SK-N-SH (cell line): ENCODE results near the gene UBR3. TPM values are rescaled to one million over a fixed set of nuclear protein-coding genes. Genes with fewer than 3 reads are reported as not detected.

ENCODE experiments used
- CTCF ChIA-PET: fragments of 300-600, 350-600 bp; formaldehyde crosslinking; extraction: SDS; loops from one replicate; lab custom pipeline; 2021; lab: Yijun Ruan, JAX
- POLR2A ChIA-PET: fragments of 350-600 bp; sonication (Branson Sonifier 250); formaldehyde crosslinking; extraction: SDS; loops from one replicate; lab custom pipeline; 2020; ENCODE audit warnings: antibody characterized with exemption, inconsistent platforms; lab: Yijun Ruan, JAX
- DNase-seq: peaks from one replicate; pipeline ENCODE4 v3.0.0; 2012
- H2AFZ ChIP-seq: fragments of 200-600 bp; sonication (generic); 2 replicates; pipeline ENCODE4 v1.8.1; 2016; ENCODE audit warnings: antibody characterized with exemption, mild to moderate bottlenecking, low read depth
- H3F3A ChIP-seq: fragments of 200-600 bp; sonication (generic); replicated peaks from 2 replicates; pipeline ENCODE3; 2016; ENCODE audit warnings: antibody characterized with exemption, mild to moderate bottlenecking; ENCODE audit not compliant: insufficient read depth
- H3K27ac ChIP-seq, 2 experiments: fragments of 200-500 bp in 1 of 2; fragments of 200-600 bp in 1 of 2; sonication (Bioruptor generic) in 1 of 2; sonication (generic), shearing (Covaris generic) in 1 of 2; 2 replicates each; pipeline versions ENCODE4 v1.5.1 to v1.6.1; 2014 to 2016; ENCODE audit warnings: low read depth in 2 of 2, inconsistent platforms in 1 of 2, low read length in 1 of 2, mild to moderate bottlenecking in 1 of 2, mixed read lengths in 1 of 2
- H3K27me3 ChIP-seq: fragments of 200-600 bp; sonication (generic), shearing (Covaris generic); 2 replicates; pipeline ENCODE4 v1.6.1; 2016; ENCODE audit warnings: mixed run types; ENCODE audit not compliant: insufficient read depth
- H3K36me3 ChIP-seq, 2 experiments: fragments of 200-500 bp in 1 of 2; fragments of 200-600 bp in 1 of 2; sonication (Bioruptor generic) in 1 of 2; sonication (generic) in 1 of 2; replicated peaks in 1 of 2; 2 replicates each; pipeline versions ENCODE3 to v1.5.1; 2014 to 2016; ENCODE audit warnings: low read length in 1 of 2, mild to moderate bottlenecking in 1 of 2; ENCODE audit not compliant: insufficient read depth in 2 of 2, control insufficient read depth in 1 of 2
- H3K4me1 ChIP-seq, 2 experiments: fragments of 200-500 bp in 1 of 2; fragments of 200-600 bp in 1 of 2; sonication (Bioruptor generic) in 1 of 2; sonication (generic), shearing (Covaris generic) in 1 of 2; 2 replicates each; pipeline versions ENCODE4 v1.5.1 to v1.6.1; 2014 to 2016; ENCODE audit warnings: low read depth in 1 of 2, low read length in 1 of 2, mixed run types in 1 of 2; ENCODE audit not compliant: insufficient read depth in 2 of 2, control insufficient read depth in 1 of 2
- H3K4me2 ChIP-seq: fragments of 200-600 bp; sonication (generic), shearing (Covaris generic); 2 replicates; pipeline ENCODE4 v1.6.1; 2017; ENCODE audit warnings: mixed run types
- H3K4me3 ChIP-seq, 2 experiments: fragments of 200-500 bp in 1 of 2; fragments of 200-600 bp in 1 of 2; sonication (Bioruptor generic) in 1 of 2; sonication (generic), shearing (Covaris generic) in 1 of 2; 2 replicates each; pipeline versions ENCODE4 v1.5.1 to v1.8.1; 2014 to 2016; ENCODE audit warnings: low read depth in 2 of 2, inconsistent platforms in 1 of 2, low read length in 1 of 2, mild to moderate bottlenecking in 1 of 2, mixed read lengths in 1 of 2, moderate library complexity in 1 of 2
- H3K79me2 ChIP-seq: fragments of 200-600 bp; sonication (generic); 2 replicates; pipeline ENCODE4 v1.8.1; 2017; ENCODE audit warnings: mild to moderate bottlenecking; ENCODE audit not compliant: insufficient read depth
- H3K9ac ChIP-seq: fragments of 200-600 bp; sonication (generic); 2 replicates; pipeline ENCODE4 v1.6.1; 2017; ENCODE audit warnings: mixed run types
- H3K9me2 ChIP-seq: fragments of 200-600 bp; sonication (generic); 2 replicates; pipeline ENCODE4 v1.6.1; 2017; ENCODE audit warnings: mixed run types
- H3K9me3 ChIP-seq: fragments of 200-600 bp; sonication (generic); 2 replicates; pipeline ENCODE4 v1.6.1; 2017; ENCODE audit warnings: mixed run types, mild to moderate bottlenecking, moderate library complexity
- H4K20me1 ChIP-seq: fragments of 200-600 bp; sonication (generic); 2 replicates; pipeline ENCODE4 v1.6.1; 2017; ENCODE audit warnings: mild to moderate bottlenecking, mixed run types; ENCODE audit not compliant: insufficient read depth
- CTCF ChIP-seq: fragments of 200-600 bp; sonication (generic); IDR thresholded peaks from 2 replicates; pipeline ENCODE4 v1.6.1; 2017; ENCODE audit warnings: antibody characterized with exemption, mild to moderate bottlenecking, moderate library complexity
- EP300 ChIP-seq, 2 experiments: IDR thresholded peaks; 2 replicates each; pipeline versions ENCODE4 v1.4.0 to v1.6.1; 2012; ENCODE audit warnings: borderline replicate concordance in 1 of 2, low read depth in 1 of 2, low read length in 1 of 2
- EZH2phosphoT487 ChIP-seq: fragments of 200-600 bp; sonication (generic); IDR thresholded peaks from 2 replicates; pipeline ENCODE4 v1.6.1; 2017; ENCODE audit warnings: low read depth, mixed run types, mild to moderate bottlenecking, antibody characterized with exemption, moderate library complexity, borderline replicate concordance
- FOSL2 ChIP-seq: IDR thresholded peaks from 2 replicates; pipeline ENCODE4 v1.4.0; 2012; ENCODE audit warnings: low read depth, mild to moderate bottlenecking, moderate library complexity, borderline replicate concordance
- FOXM1 ChIP-seq: IDR thresholded peaks from 2 replicates; pipeline ENCODE4 v1.4.0; 2012; ENCODE audit warnings: low read depth, mild to moderate bottlenecking
- GABPA ChIP-seq: IDR thresholded peaks from 2 replicates; pipeline ENCODE4 v1.4.0; 2012; ENCODE audit warnings: low read depth, mild to moderate bottlenecking
- GATA2 ChIP-seq: sonication (generic); formaldehyde crosslinking; IDR thresholded peaks from 2 replicates; pipeline ENCODE4 v1.5.0; 2020; ENCODE audit warnings: mild to moderate bottlenecking, missing genetic modification reagents
- MAX ChIP-seq: IDR thresholded peaks from 2 replicates; pipeline ENCODE4 v1.4.0; 2012; ENCODE audit warnings: low read depth
- MXI1 ChIP-seq: IDR thresholded peaks from 2 replicates; pipeline ENCODE4 v1.6.1; 2012; ENCODE audit warnings: mild to moderate bottlenecking, low read depth, low read length, improper control_type of control experiment
- NFIC ChIP-seq: IDR thresholded peaks from 2 replicates; pipeline ENCODE4 v1.4.0; 2012; ENCODE audit warnings: borderline replicate concordance
- RAD21 ChIP-seq: IDR thresholded peaks from 2 replicates; pipeline ENCODE4 v1.6.1; 2012; ENCODE audit warnings: mild to moderate bottlenecking, low read length
- RCOR1 ChIP-seq: fragments of 150-350 bp; IDR thresholded peaks from 2 replicates; pipeline ENCODE4 v1.6.1; 2017; ENCODE audit warnings: antibody characterized with exemption, low read length
- RFX5 ChIP-seq: IDR thresholded peaks from 2 replicates; pipeline ENCODE4 v1.6.1; 2012; ENCODE audit warnings: mild to moderate bottlenecking, improper control_type of control experiment, low read length
- RXRA ChIP-seq: IDR thresholded peaks from 2 replicates; pipeline ENCODE4 v1.4.0; 2012; ENCODE audit warnings: low read depth, mild to moderate bottlenecking, borderline replicate concordance
- TCF12 ChIP-seq: IDR thresholded peaks from 2 replicates; pipeline ENCODE4 v1.4.0; 2012
- TEAD4 ChIP-seq: IDR thresholded peaks from 2 replicates; pipeline ENCODE4 v1.4.0; 2012; ENCODE audit warnings: mild to moderate bottlenecking, borderline replicate concordance; ENCODE audit not compliant: insufficient read depth
- USF1 ChIP-seq: IDR thresholded peaks from 2 replicates; pipeline ENCODE4 v1.4.0; 2012; ENCODE audit warnings: low read depth, borderline replicate concordance
- USF2 ChIP-seq: fragments of 150-350 bp; IDR thresholded peaks from 2 replicates; pipeline ENCODE4 v1.6.1; 2017; ENCODE audit warnings: antibody characterized with exemption, low read length, low read depth, borderline replicate concordance
- WGBS: methylation state at CpG from one replicate; pipeline ENCODE4 v1.1.6; 2017; ENCODE audit warnings: low lambda C conversion rate; 5-methylcytosine and 5-hydroxymethylcytosine counted together
- polyA plus RNA-seq, 3 experiments: library from polyadenylated mRNA; depleted of rRNA; stranded (reverse); fragments of >200 nt; gene quantifications; 2 replicates each; pipeline ENCODE4 v1.2.3, GENCODE V29; 2012

The UBR3 gene
- polyA plus RNA-seq, 1 of the 3 experiments (the other 2 are of a cell fraction): 5.2 TPM

- no peaks in the 10 kb centered on the region for H3K79me2 ChIP-seq
- H3K9me3 ChIP-seq: no peaks in the 10 kb centered on the region
- H3K4me2 ChIP-seq: no peak overlapping the region
- H3K9me2 ChIP-seq: no peaks in the 10 kb centered on the region
- ChIA-PET POLR2A (no interaction called here), CTCF (no interaction called here)
- DNase-seq: no peak
- H2AFZ ChIP-seq: no peak overlapping the region
- WGBS: 92% methylated on average over 2 of the region's 2 CpGs
- peaks cover 3% of the 10 kb centered on the region for H3F3A ChIP-seq
- H3K9ac ChIP-seq: no peak overlapping the region
- H3K4me3 ChIP-seq: no peak overlapping the region
- H3K36me3 ChIP-seq: peaks cover 12 to 53% of the 10 kb centered on the region in 2 experiments
- TF ChIP-seq USF2 (no peak), NFIC (no peak), RCOR1 (no peak), USF1 (no peak), RXRA (no peak), RAD21 (no peak), EZH2phosphoT487 (no peak), FOSL2 (no peak), TCF12 (no peak), RFX5 (no peak), MAX (no peak)
- H3K27me3 ChIP-seq: no peaks in the 10 kb centered on the region
- H3K27ac ChIP-seq: no peak overlapping the region
- H4K20me1 ChIP-seq: no peaks in the 10 kb centered on the region
- H3K4me1 ChIP-seq: no peaks in the 10 kb centered on the region
Observed at GRCh38 chr2:170063456-170064235, 236.4 kb downstream of the UBR3 start.

- H3F3A ChIP-seq: peaks cover 11% of the 10 kb centered on the region
- H3K79me2 ChIP-seq: no peaks in the 10 kb centered on the region
- H3K27ac ChIP-seq: no peak overlapping the region
- DNase-seq: no peak
- peaks cover 20 to 36% of the 10 kb centered on the region in 2 experiments for H3K36me3 ChIP-seq
- TF ChIP-seq MXI1 (no peak), GATA2 (CRISPR knock-in tag) (no peak), RXRA (no peak), FOSL2 (no peak), EP300 (IDR thresholded peaks at IDR 0.05; ENCODE audit: borderline replicate concordance in 1 of 2, low read depth in 1 of 2, low read length in 1 of 2) (no peak), USF1 (no peak), CTCF (no peak), FOXM1 (no peak), MAX (no peak), RFX5 (no peak), TEAD4 (no peak), GABPA (no peak)
- 73% methylated on average over 2 of the region's 2 CpGs for WGBS
- no peaks in the 10 kb centered on the region for H4K20me1 ChIP-seq
- no peaks in the 10 kb centered on the region for H3K9me2 ChIP-seq
- H3K9ac ChIP-seq: no peak overlapping the region
- H3K4me2 ChIP-seq: no peak overlapping the region
- ChIA-PET CTCF (no interaction called here), POLR2A (no interaction called here)
- no peak overlapping the region for H3K4me3 ChIP-seq
- peaks cover 11 to 12% of the 10 kb centered on the region in 2 experiments; a peak in 3 of 4 replicates for H3K4me1 ChIP-seq
- H3K27me3 ChIP-seq: no peaks in the 10 kb centered on the region
- no peak overlapping the region for H2AFZ ChIP-seq
- H3K9me3 ChIP-seq: peaks cover 8% of the 10 kb centered on the region; the same call in 1 of the 2 replicates
Observed at GRCh38 chr2:170070778-170071177, 243.5 kb downstream of the UBR3 start.
